ENCODE measurements around the gene OSMR. TPM values are rescaled to one million over a fixed set of nuclear protein-coding genes. Genes with fewer than 3 reads are reported as not detected.

The OSMR gene
- total and polyA plus RNA-seq, 2 of the 13 experiments (the other 11 are each of a cell fraction or from before 2014, with no cell fraction given): 21.3 to 86.5 TPM

DNA sequence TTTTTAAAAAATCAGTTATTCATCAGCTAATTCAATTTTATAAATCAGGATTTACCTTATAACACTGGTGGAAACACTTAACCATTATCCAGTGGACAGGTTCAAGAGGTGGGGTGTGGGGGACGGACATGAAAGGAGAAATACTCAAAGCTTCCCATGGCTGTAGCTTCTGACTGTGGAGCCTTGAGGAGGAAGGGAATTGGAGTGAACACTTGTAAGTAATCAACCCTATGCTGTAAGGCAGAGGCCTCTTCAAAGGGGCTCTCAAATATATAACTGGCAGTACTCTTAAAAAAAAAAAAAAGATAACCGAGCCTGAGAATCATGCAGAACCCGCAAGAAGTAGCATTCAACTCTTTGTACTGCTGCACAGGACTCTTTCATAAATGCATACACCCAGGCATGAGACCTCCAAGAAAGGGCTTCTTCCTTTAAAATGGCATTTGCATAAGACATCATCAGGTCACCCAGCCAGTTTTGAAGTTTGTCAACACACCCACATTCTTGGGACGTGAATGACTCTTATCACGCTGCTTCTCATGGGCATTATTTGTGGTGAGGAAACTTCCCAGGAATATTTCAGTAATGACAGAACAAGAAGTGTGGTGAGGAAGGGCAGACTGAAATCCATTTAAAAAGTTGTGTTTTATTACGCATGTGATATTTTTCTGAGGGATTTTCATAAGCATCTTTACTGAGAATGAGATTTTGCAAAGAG is 8.1 kb downstream of the OSMR start (continued):
- TF ChIP-seq, protein P1, sequence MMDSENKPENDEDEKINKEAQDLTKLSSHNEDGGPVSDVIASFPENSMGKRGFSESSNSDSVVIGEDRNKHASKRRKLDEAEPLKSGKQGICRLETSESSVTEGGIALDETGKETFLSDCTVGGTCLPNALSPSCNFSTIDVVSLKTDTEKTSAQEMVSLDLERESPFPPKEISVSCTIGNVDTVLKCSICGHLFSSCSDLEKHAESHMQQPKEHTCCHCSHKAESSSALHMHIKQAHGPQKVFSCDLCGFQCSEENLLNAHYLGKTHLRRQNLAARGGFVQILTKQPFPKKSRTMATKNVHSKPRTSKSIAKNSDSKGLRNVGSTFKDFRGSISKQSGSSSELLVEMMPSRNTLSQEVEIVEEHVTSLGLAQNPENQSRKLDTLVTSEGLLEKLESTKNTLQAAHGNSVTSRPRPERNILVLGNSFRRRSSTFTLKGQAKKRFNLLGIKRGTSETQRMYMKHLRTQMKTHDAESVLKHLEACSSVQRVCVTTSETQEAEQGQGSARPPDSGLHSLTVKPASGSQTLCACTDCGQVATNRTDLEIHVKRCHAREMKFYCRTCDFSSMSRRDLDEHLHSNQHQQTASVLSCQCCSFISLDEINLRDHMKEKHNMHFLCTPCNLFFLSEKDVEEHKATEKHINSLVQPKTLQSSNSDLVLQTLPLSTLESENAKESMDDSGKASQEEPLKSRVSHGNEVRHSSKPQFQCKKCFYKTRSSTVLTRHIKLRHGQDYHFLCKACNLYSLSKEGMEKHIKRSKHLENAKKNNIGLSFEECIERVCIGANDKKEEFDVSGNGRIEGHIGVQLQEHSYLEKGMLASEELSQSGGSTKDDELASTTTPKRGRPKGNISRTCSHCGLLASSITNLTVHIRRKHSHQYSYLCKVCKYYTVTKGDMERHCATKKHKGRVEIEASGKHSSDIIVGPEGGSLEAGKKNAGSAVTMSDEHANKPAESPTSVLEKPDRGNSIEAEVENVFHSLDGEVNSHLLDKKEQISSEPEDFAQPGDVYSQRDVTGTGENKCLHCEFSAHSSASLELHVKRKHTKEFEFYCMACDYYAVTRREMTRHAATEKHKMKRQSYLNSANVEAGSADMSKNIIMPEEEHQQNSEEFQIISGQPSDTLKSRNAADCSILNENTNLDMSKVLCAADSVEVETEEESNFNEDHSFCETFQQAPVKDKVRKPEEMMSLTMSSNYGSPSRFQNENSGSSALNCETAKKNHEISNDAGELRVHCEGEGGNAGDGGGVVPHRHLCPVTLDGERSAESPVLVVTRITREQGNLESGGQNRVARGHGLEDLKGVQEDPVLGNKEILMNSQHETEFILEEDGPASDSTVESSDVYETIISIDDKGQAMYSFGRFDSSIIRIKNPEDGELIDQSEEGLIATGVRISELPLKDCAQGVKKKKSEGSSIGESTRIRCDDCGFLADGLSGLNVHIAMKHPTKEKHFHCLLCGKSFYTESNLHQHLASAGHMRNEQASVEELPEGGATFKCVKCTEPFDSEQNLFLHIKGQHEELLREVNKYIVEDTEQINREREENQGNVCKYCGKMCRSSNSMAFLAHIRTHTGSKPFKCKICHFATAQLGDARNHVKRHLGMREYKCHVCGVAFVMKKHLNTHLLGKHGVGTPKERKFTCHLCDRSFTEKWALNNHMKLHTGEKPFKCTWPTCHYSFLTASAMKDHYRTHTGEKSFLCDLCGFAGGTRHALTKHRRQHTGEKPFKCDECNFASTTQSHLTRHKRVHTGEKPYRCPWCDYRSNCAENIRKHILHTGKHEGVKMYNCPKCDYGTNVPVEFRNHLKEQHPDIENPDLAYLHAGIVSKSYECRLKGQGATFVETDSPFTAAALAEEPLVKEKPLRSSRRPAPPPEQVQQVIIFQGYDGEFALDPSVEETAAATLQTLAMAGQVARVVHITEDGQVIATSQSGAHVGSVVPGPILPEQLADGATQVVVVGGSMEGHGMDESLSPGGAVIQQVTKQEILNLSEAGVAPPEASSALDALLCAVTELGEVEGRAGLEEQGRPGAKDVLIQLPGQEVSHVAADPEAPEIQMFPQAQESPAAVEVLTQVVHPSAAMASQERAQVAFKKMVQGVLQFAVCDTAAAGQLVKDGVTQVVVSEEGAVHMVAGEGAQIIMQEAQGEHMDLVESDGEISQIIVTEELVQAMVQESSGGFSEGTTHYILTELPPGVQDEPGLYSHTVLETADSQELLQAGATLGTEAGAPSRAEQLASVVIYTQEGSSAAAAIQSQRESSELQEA (CRISPR knock-in tag; IDR thresholded peaks at IDR 0.05; ENCODE audit: not compliant biosample characterization): no peak

GRCh38 chr5:38854907-38855306 is 9.1 kb downstream of the OSMR start:
- POLR2A ChIA-PET: no interaction called here
- peaks cover 3% of the 10 kb centered on the region; the same call in 1 of the 2 replicates for H4K20me1 ChIP-seq (ENCODE audit: insufficient read depth, low read length)
- no peak overlapping the region for H3K4me3 ChIP-seq (replicated peaks in 1 of 3; ENCODE audit: insufficient read depth in 1 of 3, low read depth in 2 of 3, low read length in 3 of 3)
- peaks cover 84% of the 10 kb centered on the region for H3K79me2 ChIP-seq (ENCODE audit: insufficient read depth, low read length)
- H3K4me2 ChIP-seq (ENCODE audit: low read depth, low read length): no peak overlapping the region
- H3K9me3 ChIP-seq (ENCODE audit: low read length): 0 out of 2 replicates have a peak, but pooled peaks cover 6% of the 10 kb centered on the region
- intact Hi-C loops (cut with micrococcal nuclease; ENCODE audit: unreplicated experiment) (no loop called here), in situ Hi-C loops (cut with HindIII; ENCODE audit: extremely low pct_ligation_motif_present, low pct_unique_long_range_greater_than_20kb) (no loop called here)
- DNase-seq (ENCODE audit: low spot score): no peak
- FAIRE-seq: no peak
- no TSS peak for BruUV-seq (replicated peaks)
- no peaks in the 10 kb centered on the region for H3K27me3 ChIP-seq (ENCODE audit: control insufficient read depth in 1 of 2, insufficient read depth in 2 of 2, low read length in 2 of 2)
- CTCF ChIA-PET (ENCODE audit: low intra/inter-chr PET ratio, low total read pairs): no interaction called here
- no peak for ATAC-seq
- 96% methylated on average over 5 of the region's 7 CpGs for WGBS (ENCODE audit: low lambda C conversion rate)
- H3K27ac ChIP-seq (ENCODE audit: extremely low read length, insufficient read depth, low read length): no peak overlapping the region
- H3K36me3 ChIP-seq (replicated peaks in 1 of 2; ENCODE audit: control insufficient read depth in 1 of 2, insufficient read depth in 2 of 2, low read length in 2 of 2): peaks cover 0 to 20% of the 10 kb centered on the region in 2 experiments; a peak in 2 of 5 replicates
- H3K4me1 ChIP-seq (ENCODE audit: insufficient read depth, low read length): peaks cover 27% of the 10 kb centered on the region
- H2AFZ ChIP-seq (ENCODE audit: low read length): no peak overlapping the region
- no peak overlapping the region for H3K9ac ChIP-seq (ENCODE audit: insufficient read depth, low read depth, low read length)
- TF ChIP-seq ZNF550 (CRISPR knock-in tag; IDR thresholded peaks at IDR 0.05; ENCODE audit: borderline replicate concordance): no peak
- TF ChIP-seq ZNF124 (CRISPR knock-in tag; IDR thresholded peaks at IDR 0.05): no peak
- TF ChIP-seq MBNL3 (CRISPR knock-in tag; conservative IDR thresholded peaks at IDR 0.05): no peak
- TF ChIP-seq NFIC (IDR thresholded peaks at IDR 0.05; ENCODE audit: low read length): no peak
- TF ChIP-seq ZNF773 (CRISPR knock-in tag; IDR thresholded peaks at IDR 0.05; ENCODE audit: borderline replicate concordance): no peak
- TF ChIP-seq, protein P2, sequence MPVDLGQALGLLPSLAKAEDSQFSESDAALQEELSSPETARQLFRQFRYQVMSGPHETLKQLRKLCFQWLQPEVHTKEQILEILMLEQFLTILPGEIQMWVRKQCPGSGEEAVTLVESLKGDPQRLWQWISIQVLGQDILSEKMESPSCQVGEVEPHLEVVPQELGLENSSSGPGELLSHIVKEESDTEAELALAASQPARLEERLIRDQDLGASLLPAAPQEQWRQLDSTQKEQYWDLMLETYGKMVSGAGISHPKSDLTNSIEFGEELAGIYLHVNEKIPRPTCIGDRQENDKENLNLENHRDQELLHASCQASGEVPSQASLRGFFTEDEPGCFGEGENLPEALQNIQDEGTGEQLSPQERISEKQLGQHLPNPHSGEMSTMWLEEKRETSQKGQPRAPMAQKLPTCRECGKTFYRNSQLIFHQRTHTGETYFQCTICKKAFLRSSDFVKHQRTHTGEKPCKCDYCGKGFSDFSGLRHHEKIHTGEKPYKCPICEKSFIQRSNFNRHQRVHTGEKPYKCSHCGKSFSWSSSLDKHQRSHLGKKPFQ (CRISPR knock-in tag; IDR thresholded peaks at IDR 0.05; ENCODE audit: insufficient replicate concordance): no peak
- no peak for TF ChIP-seq RARG (CRISPR knock-in tag; IDR thresholded peaks at IDR 0.05; ENCODE audit: low read depth)
- TF ChIP-seq PLSCR1 (CRISPR knock-in tag; IDR thresholded peaks at IDR 0.05; ENCODE audit: borderline replicate concordance): no peak
- TF ChIP-seq HOXA5 (CRISPR knock-in tag; IDR thresholded peaks at IDR 0.05): no peak
- TF ChIP-seq ZNF224 (CRISPR knock-in tag; IDR thresholded peaks at IDR 0.05): no peak
- TF ChIP-seq ZSCAN29 (CRISPR knock-in tag; conservative IDR thresholded peaks at IDR 0.05): no peak
